Smooth muscle cell (in vitro differentiated cells): ENCODE results near the gene WWC1. TPM values are rescaled to one million over a fixed set of nuclear protein-coding genes. Genes with fewer than 3 reads are reported as not detected.

ENCODE experiments used
- DNase-seq: peaks from one replicate; lab custom pipeline; 2025; ENCODE audit not compliant: unreplicated experiment; lab: John Stamatoyannopoulos, UW
- H2AFZ ChIP-seq: fragments of 200-600 bp; sonication (generic); 2 replicates; pipeline ENCODE4 v1.6.0; 2016; ENCODE audit warnings: antibody characterized with exemption, low read depth, mild to moderate bottlenecking
- H3F3A ChIP-seq: fragments of 200-600 bp; sonication (generic); 2 replicates; pipeline ENCODE4 v1.6.0; 2017; ENCODE audit warnings: antibody characterized with exemption, low read depth
- H3K27ac ChIP-seq: fragments of 200-600 bp; sonication (generic); 2 replicates; pipeline ENCODE4 v1.5.1; 2016; ENCODE audit warnings: low read depth, mild to moderate bottlenecking
- H3K27me3 ChIP-seq: fragments of 200-600 bp; sonication (generic); 2 replicates; pipeline ENCODE4 v1.6.1; 2016; ENCODE audit warnings: low read depth, mild to moderate bottlenecking
- H3K36me3 ChIP-seq: fragments of 200-600 bp; sonication (generic); 2 replicates; pipeline ENCODE4 v1.5.1; 2016; ENCODE audit warnings: low read depth
- H3K4me1 ChIP-seq: fragments of 200-600 bp; sonication (generic); 2 replicates; pipeline ENCODE4 v1.5.1; 2016; ENCODE audit warnings: low read depth
- H3K4me2 ChIP-seq: fragments of 200-600 bp; sonication (generic); 2 replicates; pipeline ENCODE4 v1.6.0; 2016; ENCODE audit warnings: mild to moderate bottlenecking
- H3K4me3 ChIP-seq: fragments of 200-600 bp; sonication (generic); 2 replicates; pipeline ENCODE4 v1.5.1; 2016; ENCODE audit warnings: mild to moderate bottlenecking
- H3K79me2 ChIP-seq: fragments of 200-600 bp; sonication (generic); 2 replicates; pipeline ENCODE4 v1.6.0; 2016; ENCODE audit warnings: low read depth, mild to moderate bottlenecking
- H3K9ac ChIP-seq: fragments of 200-600 bp; sonication (generic); 2 replicates; pipeline ENCODE4 v1.6.0; 2016; ENCODE audit warnings: low read depth
- H3K9me3 ChIP-seq: fragments of 200-600 bp; sonication (generic); replicated peaks from 2 replicates; pipeline ENCODE4 v1.5.1; 2016; ENCODE audit warnings: low read depth
- H4K20me1 ChIP-seq: fragments of 200-600 bp; sonication (generic); 2 replicates; pipeline ENCODE4 v1.6.0; 2016; ENCODE audit warnings: low read depth
- CTCF ChIP-seq: fragments of 200-600 bp; sonication (generic); IDR thresholded peaks from 2 replicates; pipeline ENCODE4 v1.5.1; 2017; ENCODE audit warnings: borderline replicate concordance, mild to moderate bottlenecking, antibody characterized with exemption; ENCODE audit not compliant: insufficient read depth, poor library complexity, severe bottlenecking
- WGBS: methylation state at CpG from one replicate; pipeline ENCODE4 v1.1.7; 2016; ENCODE audit warnings: low lambda C conversion rate; 5-methylcytosine and 5-hydroxymethylcytosine counted together
- polyA plus RNA-seq: library from polyadenylated mRNA; unstranded; fragments of >200 nt; fragmentation: Nextera tagmentation; extraction: Ambion mirVana; gene quantifications from 2 replicates; pipeline ENCODE4 v1.2.1, GENCODE V29; 2016
- total RNA-seq: library from RNA; depleted of rRNA; stranded (reverse); fragments of >200 nt; gene quantifications from 2 replicates; pipeline ENCODE4 v1.2.3, GENCODE V29; 2014

The WWC1 gene
- total and polyA plus RNA-seq, 2 experiments from 2014 or later = 3.7 to 7.5 TPM

GRCh38 chr5:168438349-168438748 lies 146.9 kb downstream of the WWC1 start:
- no peak overlapping the region for H3K4me2 ChIP-seq
- H3K9ac ChIP-seq = no peak overlapping the region
- no peak for DNase-seq
- H3K27me3 ChIP-seq = no peaks in the 10 kb centered on the region
- no peaks in the 10 kb centered on the region for H3K36me3 ChIP-seq
- no peaks in the 10 kb centered on the region for H3K79me2 ChIP-seq
- peaks cover 3% of the 10 kb centered on the region for H3F3A ChIP-seq
- no peak overlapping the region for H3K4me3 ChIP-seq
- H3K4me1 ChIP-seq = peaks cover 11% of the 10 kb centered on the region
- no peaks in the 10 kb centered on the region for H4K20me1 ChIP-seq
- TF ChIP-seq CTCF = no peak
- no peak overlapping the region for H2AFZ ChIP-seq
- 80% methylated on average over 5 of the region's 5 CpGs for WGBS
- H3K27ac ChIP-seq = no peak overlapping the region
- no peaks in the 10 kb centered on the region for H3K9me3 ChIP-seq

DNA sequence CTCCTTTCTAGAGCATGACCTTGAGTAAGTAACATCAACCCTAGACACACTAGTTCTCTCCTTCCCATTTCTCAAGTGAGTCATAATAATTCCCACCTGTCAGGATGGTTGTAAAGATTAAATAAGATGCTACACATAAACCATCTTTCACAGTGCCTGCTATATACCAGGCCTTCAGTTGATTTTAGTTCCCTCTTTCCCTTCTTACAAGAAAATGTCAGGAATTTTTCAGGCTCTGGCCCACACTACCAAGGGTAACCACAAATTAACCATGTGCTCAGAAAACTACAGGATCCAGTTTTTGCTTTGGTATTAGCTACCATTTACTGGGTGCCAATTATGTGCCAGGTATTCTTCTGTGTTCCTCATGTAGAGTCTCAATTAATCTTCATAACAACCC lies 152.1 kb downstream of the WWC1 start:
- H3K27me3 ChIP-seq = no peaks in the 10 kb centered on the region
- no peak overlapping the region for H2AFZ ChIP-seq
- no peak for TF ChIP-seq CTCF
- DNase-seq = no peak
- H3K9ac ChIP-seq = no peak overlapping the region
- no peaks in the 10 kb centered on the region for H4K20me1 ChIP-seq
- H3F3A ChIP-seq = peaks cover 7% of the 10 kb centered on the region
- no peak overlapping the region for H3K4me3 ChIP-seq
- no peaks in the 10 kb centered on the region for H3K79me2 ChIP-seq
- H3K4me1 ChIP-seq = no peaks in the 10 kb centered on the region
- no peaks in the 10 kb centered on the region for H3K36me3 ChIP-seq
- peak overlapping the region; percentile 17 for H3K4me2 ChIP-seq
- H3K9me3 ChIP-seq = no peaks in the 10 kb centered on the region
- H3K27ac ChIP-seq = no peak overlapping the region

- no peak for TF ChIP-seq CTCF
- H3K79me2 ChIP-seq = no peaks in the 10 kb centered on the region
- H3K4me2 ChIP-seq = peak overlapping the region; percentile 17
- H3K27me3 ChIP-seq = no peaks in the 10 kb centered on the region
- H4K20me1 ChIP-seq = no peaks in the 10 kb centered on the region
- peaks cover 7% of the 10 kb centered on the region for H3F3A ChIP-seq
- WGBS = 61% methylated on average over 4 of the region's 4 CpGs
- no peaks in the 10 kb centered on the region for H3K9me3 ChIP-seq
- no peak overlapping the region for H2AFZ ChIP-seq
- no peaks in the 10 kb centered on the region for H3K4me1 ChIP-seq
- no peak overlapping the region for H3K27ac ChIP-seq
- H3K4me3 ChIP-seq = no peak overlapping the region
- no peak for DNase-seq
- no peaks in the 10 kb centered on the region for H3K36me3 ChIP-seq
- H3K9ac ChIP-seq = no peak overlapping the region
Measured at GRCh38 chr5:168443950-168444700, 152.7 kb downstream of the WWC1 start.
